Measurements from ENCODE around the gene SNN.

Gene SNN

GRCh38 chr16:11667824-11668622 lies at the start of gene SNN:
Gene SNN, plus strand, starts transcription at chr16:11668455. Its CDS starts 7,605 bp downstream, at chr16:11676060.
- no peak within 1 kb of the TSS for H3K27ac ChIP-seq
- no peak for DNase-seq (ENCODE audit: low read depth, low spot score)

- no peak for DNase-seq (ENCODE audit: low read depth, low spot score)
- no peak overlapping the region for H3K27ac ChIP-seq
Observed at GRCh38 chr16:11619327-11619851, 48.9 kb upstream of the SNN start.

GRCh38 chr16:11620243-11621003 lies 47.8 kb upstream of the SNN start:
- DNase-seq (ENCODE audit: low read depth, low spot score): no peak
- H3K27ac ChIP-seq: no peak overlapping the region

GRCh38 chr16:11621539-11621919 lies 46.7 kb upstream of the SNN start:
- DNase-seq (ENCODE audit: low read depth, low spot score): no peak
- H3K27ac ChIP-seq: no peak overlapping the region

GRCh38 chr16:11621920-11622651 lies 46.2 kb upstream of the SNN start:
- no peak overlapping the region for H3K27ac ChIP-seq
- no peak for DNase-seq (ENCODE audit: low read depth, low spot score)

DNA sequence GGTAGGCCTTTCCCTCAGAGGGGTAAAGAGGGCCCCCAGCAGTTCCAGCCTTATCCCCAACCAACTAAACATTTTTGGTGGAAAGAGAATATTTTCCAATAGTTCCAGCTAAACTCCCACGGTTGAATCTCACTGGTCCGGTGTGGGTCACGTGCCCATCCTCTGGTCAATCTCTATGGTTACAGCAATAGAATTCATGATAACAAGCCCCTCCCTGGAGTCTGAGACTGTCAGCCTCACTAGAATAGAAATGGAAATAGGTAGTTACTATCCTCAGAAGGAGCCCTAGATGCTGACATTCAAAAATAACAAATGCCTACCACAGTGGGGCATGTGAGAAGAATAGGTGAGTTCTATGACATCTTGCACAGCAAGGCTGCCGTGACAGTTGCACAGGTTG lies 44.0 kb upstream of the SNN start:
- DNase-seq (ENCODE audit: low read depth, low spot score): no peak

GRCh38 chr16:11624636-11625607 lies 43.3 kb upstream of the SNN start:
- no peak overlapping the region for H3K27ac ChIP-seq
- no peak for DNase-seq (ENCODE audit: low read depth, low spot score)

More for the DNA sequence above, 44.0 kb upstream of the SNN start:
- H3K27ac ChIP-seq: no peak overlapping the region

GRCh38 chr16:11625769-11626168 lies 42.5 kb upstream of the SNN start:
- no peak overlapping the region for H3K27ac ChIP-seq
- no peak for DNase-seq (ENCODE audit: low read depth, low spot score)

- peak overlapping the region; percentile 99 for H3K27ac ChIP-seq
- DNase-seq (ENCODE audit: low read depth, low spot score): no peak
Observed at GRCh38 chr16:11626657-11627291, 41.5 kb upstream of the SNN start.

DNA sequence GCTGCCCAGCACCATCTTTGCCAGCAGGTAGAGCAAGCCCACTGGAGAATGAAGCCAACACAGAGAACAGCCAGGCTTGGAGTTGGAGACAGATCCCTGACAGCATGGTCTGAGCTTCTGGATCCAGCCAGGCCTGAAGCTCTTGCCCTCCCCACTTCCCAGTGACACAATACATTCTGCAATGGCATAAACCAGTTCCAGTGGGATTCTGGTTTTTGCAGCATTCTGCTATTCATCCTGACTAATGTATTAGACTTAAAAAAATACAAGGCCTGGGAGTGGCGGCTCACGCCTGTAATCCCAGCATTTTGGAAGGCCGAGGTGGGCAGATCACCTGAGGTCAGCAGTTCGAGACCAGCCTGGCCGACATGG lies 41.0 kb upstream of the SNN start:
- DNase-seq (ENCODE audit: low read depth, low spot score): no peak
- peak overlapping the region; percentile 99 for H3K27ac ChIP-seq

DNA sequence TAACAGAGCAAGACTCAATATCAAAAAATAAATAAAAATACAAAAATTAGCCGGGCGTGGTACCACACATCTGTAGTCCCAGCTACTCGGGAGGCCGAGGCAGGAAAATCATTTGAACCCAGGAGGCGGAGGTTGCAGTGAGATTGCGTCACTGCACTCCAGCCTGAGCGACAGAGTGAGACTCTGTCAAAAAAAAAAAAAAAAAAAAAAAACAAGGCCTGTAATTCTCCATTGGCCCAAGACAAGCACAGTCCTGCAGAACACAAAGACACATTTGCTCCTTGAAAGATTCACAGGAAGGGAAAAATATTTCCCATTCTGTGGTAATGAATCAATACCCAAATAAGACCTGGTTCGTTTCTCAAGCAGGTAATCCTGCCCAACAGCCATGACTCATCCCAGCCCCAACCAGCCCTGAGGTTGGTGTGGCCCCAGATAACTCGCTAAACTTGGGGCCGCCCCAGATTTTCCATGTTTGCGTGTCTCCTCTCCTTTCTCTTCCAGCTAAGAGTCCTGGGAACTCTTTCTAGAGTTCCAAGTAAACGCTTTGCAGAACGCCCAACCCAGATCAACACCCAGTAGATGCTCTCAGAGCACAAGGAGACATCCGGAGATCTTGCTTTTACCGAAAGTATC lies 40.3 kb upstream of the SNN start:
- peak overlapping the region; percentile 99 for H3K27ac ChIP-seq
- DNase-seq (ENCODE audit: low read depth, low spot score): peak; percentile 99

GRCh38 chr16:11629071-11630030 lies 38.9 kb upstream of the SNN start:
- peak overlapping the region; percentile 99 for H3K27ac ChIP-seq
- no peak for DNase-seq (ENCODE audit: low read depth, low spot score)

GRCh38 chr16:11630046-11630767 lies 38.0 kb upstream of the SNN start:
- DNase-seq (ENCODE audit: low read depth, low spot score): no peak
- H3K27ac ChIP-seq: no peak overlapping the region

DNA sequence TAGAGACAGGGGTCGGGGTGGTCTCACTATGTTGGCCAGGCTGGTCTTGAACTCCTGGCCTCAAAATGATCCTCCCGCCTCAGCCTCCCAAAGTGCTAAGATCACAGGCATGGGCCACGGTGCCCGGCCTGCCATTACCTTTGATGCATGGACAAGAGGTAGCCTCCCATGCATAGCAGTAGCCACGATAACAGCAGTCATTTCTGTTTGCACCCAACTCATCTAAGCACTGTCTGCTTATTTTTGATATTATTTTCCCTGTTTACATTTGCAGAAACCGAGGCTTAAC lies 37.5 kb upstream of the SNN start:
- no peak overlapping the region for H3K27ac ChIP-seq
- DNase-seq (ENCODE audit: low read depth, low spot score): no peak

GRCh38 chr16:11631214-11631613 lies 37.0 kb upstream of the SNN start:
- H3K27ac ChIP-seq: no peak overlapping the region
- no peak for DNase-seq (ENCODE audit: low read depth, low spot score)

GRCh38 chr16:11632455-11632939 lies 35.8 kb upstream of the SNN start:
- H3K27ac ChIP-seq: no peak overlapping the region
- DNase-seq (ENCODE audit: low read depth, low spot score): no peak

DNA sequence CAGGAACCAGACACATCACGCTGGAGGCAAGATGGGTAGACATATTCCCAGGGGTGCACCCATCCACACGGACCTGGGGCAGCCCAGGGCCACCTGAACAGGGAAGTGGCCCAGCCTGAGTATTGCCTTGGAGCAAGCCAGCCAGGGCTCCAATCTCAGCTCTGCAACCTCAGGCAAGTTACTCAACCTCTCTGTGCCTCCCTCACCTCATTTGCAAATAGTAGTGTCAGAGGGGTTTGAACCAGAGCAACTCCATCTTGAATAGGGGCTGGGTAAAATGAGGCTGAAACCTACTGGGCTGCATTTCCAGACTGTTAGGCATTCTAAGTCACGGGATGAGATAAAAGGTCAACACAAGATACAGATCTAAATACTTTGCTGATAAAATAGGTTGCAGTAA lies 35.1 kb upstream of the SNN start:
- no peak for DNase-seq (ENCODE audit: low read depth, low spot score)
- no peak overlapping the region for H3K27ac ChIP-seq

Measured in epithelial cell of prostate (primary cell).